Measurements from ENCODE around the gene HEATR5A. TPM values are rescaled to one million over a fixed set of nuclear protein-coding genes. Genes with fewer than 3 reads are reported as not detected.

The HEATR5A gene
- total RNA-seq, 4 donors from 2014 or later: 15.3 to 58.4 (median 38.5) TPM

DNA sequence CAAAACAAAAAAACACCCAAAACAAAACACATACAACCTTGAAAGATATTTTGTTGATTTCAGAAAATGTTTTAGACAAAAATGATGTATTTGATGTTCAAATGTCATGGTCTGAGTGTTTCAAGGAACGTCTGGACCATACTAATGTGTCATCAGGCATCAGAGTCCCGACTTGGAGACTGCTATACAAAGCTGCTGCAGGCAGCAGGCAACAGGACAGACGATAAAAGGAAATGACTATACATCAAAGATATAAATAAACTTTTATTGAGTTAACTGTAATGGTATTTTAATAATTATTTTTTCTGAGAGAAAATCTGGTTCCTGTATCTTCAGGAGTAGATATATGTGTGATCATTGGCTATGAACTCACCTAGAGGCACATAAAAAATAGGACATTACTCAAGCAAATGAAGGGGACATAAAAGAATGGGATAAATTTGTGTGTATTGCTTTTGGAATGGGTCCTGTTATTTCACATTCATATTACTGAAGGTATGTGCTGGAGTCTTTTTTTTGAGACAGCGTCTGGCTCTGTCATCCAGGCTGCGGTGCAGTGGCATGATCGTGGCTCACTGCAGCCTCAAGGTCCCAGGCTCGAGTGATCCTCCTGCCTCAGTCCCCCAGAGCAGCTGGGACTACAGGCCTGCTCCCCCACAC, 125.5 kb downstream of the HEATR5A start:
- 31 to 73% methylated on average over 3 to 7 of the region's 7 CpGs for WGBS, 2 donors (ENCODE audit: low coverage in 1 of 2)
- Histone ChIP-seq H3K4me1 (no peaks in the 10 kb centered on the region), H3K4me3 (no peak overlapping the region), H3K36me3 (peaks cover 0 to 4% (median 0%) of the 10 kb centered on the region in 4 donors), H3K27me3 (no peaks in the 10 kb centered on the region), H3K9me3 (no peaks in the 10 kb centered on the region), H3K27ac (no peak overlapping the region)
- no peak for DNase-seq
- in situ Hi-C loops (cut with MboI; ENCODE audit: low pct_ligation_motif_present in 1 of 4, low pct_unique_long_range_greater_than_20kb in 1 of 4, low sequenced_read_pairs in 3 of 4) (no loop called here), intact Hi-C loops (cut with DNase I; ENCODE audit: low total_unique reads) (loop anchor here (5.0 kb wide), 1 partner anchor 477 kb away; no protein-coding TSS in a partner anchor)
- TF ChIP-seq POLR2AphosphoS5 (IDR thresholded peaks at IDR 0.05): no peak
- TF ChIP-seq CTCF (IDR thresholded peaks at IDR 0.05): no peak
- TF ChIP-seq POLR2A (IDR thresholded peaks at IDR 0.05): no peak
- TF ChIP-seq EP300 (IDR thresholded peaks at IDR 0.05; ENCODE audit: low read depth): no peak

DNA sequence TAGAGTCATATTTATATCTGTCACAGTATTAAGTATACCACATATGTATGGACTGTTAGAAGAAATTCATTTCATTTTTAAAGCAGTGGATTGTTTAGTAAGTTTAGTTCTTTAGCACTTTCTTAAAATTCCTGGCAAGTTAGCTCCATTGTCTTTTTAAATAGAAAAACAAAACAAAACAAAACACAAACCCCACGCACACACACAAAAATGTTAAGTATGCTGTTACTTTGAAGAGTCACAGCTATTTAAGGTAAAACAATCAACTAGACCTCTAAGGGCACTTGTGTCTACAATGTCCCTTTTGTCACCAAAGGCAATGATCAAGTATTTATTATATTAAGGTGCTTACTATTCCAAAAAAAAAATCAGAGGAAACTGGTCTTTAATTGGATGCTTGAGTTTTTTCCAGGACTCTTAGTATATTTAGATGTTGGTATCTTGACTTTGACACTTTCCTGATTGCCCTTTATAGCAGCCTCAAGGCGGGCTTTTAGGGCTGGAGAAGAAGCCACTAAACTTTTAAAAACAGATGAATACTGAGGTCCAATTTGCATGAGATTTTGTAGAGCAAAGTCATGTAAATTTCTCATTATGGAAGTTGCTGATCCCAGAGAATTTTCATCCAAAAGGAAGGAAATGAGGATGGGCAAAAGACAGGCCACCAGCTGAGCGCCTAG, 127.3 kb downstream of the HEATR5A start:
- Histone ChIP-seq H3K9me3 (no peaks in the 10 kb centered on the region), H3K4me1 (no peaks in the 10 kb centered on the region), H3K27me3 (no peaks in the 10 kb centered on the region), H3K36me3 (peaks cover 0 to 4% (median 0%) of the 10 kb centered on the region in 4 donors), H3K4me3 (no peak overlapping the region), H3K27ac (no peak overlapping the region)
- in situ Hi-C loops (cut with MboI; ENCODE audit: low pct_ligation_motif_present in 1 of 4, low pct_unique_long_range_greater_than_20kb in 1 of 4, low sequenced_read_pairs in 3 of 4) (no loop called here), intact Hi-C loops (cut with DNase I; ENCODE audit: low total_unique reads) (loop anchor here (5.0 kb wide), 1 partner anchor 479 kb away; no protein-coding TSS in a partner anchor)
- TF ChIP-seq EP300 (IDR thresholded peaks at IDR 0.05; ENCODE audit: low read depth) (no peak), POLR2A (IDR thresholded peaks at IDR 0.05) (no peak), CTCF (IDR thresholded peaks at IDR 0.05) (no peak), POLR2AphosphoS5 (IDR thresholded peaks at IDR 0.05) (no peak)
- no peak for DNase-seq
- WGBS, 2 donors (ENCODE audit: low coverage in 1 of 2): 75 to 85% methylated on average over 3 of the region's 3 CpGs

GRCh38 chr14:31291210-31291609, 129.1 kb downstream of the HEATR5A start:
- TF ChIP-seq POLR2AphosphoS5 (IDR thresholded peaks at IDR 0.05) (no peak), POLR2A (IDR thresholded peaks at IDR 0.05) (no peak), EP300 (IDR thresholded peaks at IDR 0.05; ENCODE audit: low read depth) (no peak), CTCF (IDR thresholded peaks at IDR 0.05) (no peak)
- Histone ChIP-seq H3K27ac (no peak overlapping the region), H3K36me3 (peaks cover 0 to 4% (median 0%) of the 10 kb centered on the region in 4 donors), H3K4me3 (no peak overlapping the region), H3K9me3 (no peaks in the 10 kb centered on the region), H3K4me1 (no peaks in the 10 kb centered on the region), H3K27me3 (no peaks in the 10 kb centered on the region)
- in situ Hi-C loops (cut with MboI; ENCODE audit: low pct_ligation_motif_present in 1 of 4, low pct_unique_long_range_greater_than_20kb in 1 of 4, low sequenced_read_pairs in 3 of 4): no loop called here
- intact Hi-C loops (cut with DNase I; ENCODE audit: low total_unique reads): loop anchor here (5.0 kb wide), 1 partner anchor 481 kb away; no protein-coding TSS in a partner anchor
- DNase-seq: no peak

DNA sequence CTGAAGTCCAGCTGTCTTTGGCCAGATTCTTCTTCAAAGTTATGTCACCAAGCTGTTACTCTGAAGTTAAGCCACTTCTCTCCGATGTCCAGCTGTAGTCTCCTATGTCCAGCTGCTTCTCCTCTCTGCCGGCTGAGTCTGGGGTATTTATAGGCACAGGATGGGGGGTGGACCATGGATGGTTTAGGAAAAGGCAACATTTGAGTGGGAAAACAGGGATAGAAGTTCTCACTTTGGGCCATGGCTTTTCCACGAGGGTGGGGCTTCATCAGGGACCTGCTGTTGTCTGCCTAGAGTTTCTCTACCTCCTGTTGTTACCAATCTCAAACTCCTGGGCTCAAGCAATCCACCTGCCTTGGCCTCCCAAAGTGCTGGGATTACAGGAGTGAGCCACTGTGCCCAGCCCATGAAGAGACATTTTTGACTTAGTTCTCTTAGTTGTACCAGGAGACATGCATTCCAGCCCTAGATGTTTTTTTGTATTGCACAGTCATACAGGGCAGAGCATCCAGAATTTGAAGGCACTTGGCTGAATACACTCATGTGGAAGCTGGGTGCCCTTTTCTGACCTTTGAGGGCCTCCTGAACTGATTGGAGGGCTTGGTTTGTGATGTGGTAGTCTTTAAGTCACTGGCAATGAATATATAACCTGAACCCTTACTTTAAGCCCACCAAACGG, 132.9 kb downstream of the HEATR5A start:
- Histone ChIP-seq H3K4me3 (no peak overlapping the region), H3K9me3 (no peaks in the 10 kb centered on the region), H3K4me1 (no peaks in the 10 kb centered on the region), H3K27ac (no peak overlapping the region), H3K36me3 (no peaks in the 10 kb centered on the region), H3K27me3 (no peaks in the 10 kb centered on the region)
- WGBS, 2 donors (ENCODE audit: low coverage in 1 of 2): 33 to 97% methylated on average over 1 to 4 of the region's 4 CpGs
- TF ChIP-seq CTCF (IDR thresholded peaks at IDR 0.05): no peak
- no peak for TF ChIP-seq POLR2A (IDR thresholded peaks at IDR 0.05)
- no peak for TF ChIP-seq EP300 (IDR thresholded peaks at IDR 0.05; ENCODE audit: low read depth)
- TF ChIP-seq POLR2AphosphoS5 (IDR thresholded peaks at IDR 0.05): no peak
- in situ Hi-C loops (cut with MboI; ENCODE audit: low pct_ligation_motif_present in 1 of 4, low pct_unique_long_range_greater_than_20kb in 1 of 4, low sequenced_read_pairs in 3 of 4) (no loop called here), intact Hi-C loops (cut with DNase I; ENCODE audit: low total_unique reads) (no loop called here)
- DNase-seq: no peak

Measured in transverse colon (tissue), 4 donors.